ENCODE data around the gene RBM3. TPM values are rescaled to one million over a fixed set of nuclear protein-coding genes. Genes with fewer than 3 reads are reported as not detected.
"Not testable (repeated sequence)": the region's sequence is repeated elsewhere in the genome, so short reads cannot be mapped to it uniquely, and the experiment has no call there.

Gene RBM3
- total RNA-seq (192 TPM), polyA plus RNA-seq (213 TPM)
- long read RNA-seq, donor 1, transcript RBM3-203 (7 exons, 2,162 nt), result major isoform, 9 of 24 reads
- long read RNA-seq, donor 1, partial matches to known transcripts, result 14 of 24 reads
- long read RNA-seq, donor 1, other reads (novel, unspliced or antisense), result 0 of 24 reads
- long read RNA-seq, donor 2, transcript RBM3-203 (7 exons, 2,162 nt), result major isoform, 74 of 97 reads
- long read RNA-seq, donor 2, partial matches to known transcripts, result 11 of 97 reads
- long read RNA-seq, donor 2, other reads (novel, unspliced or antisense), result 6 of 97 reads
- long read RNA-seq, donor 3, transcript RBM3-203 (7 exons, 2,162 nt), result major isoform, 141 of 184 reads
- long read RNA-seq, donor 3, transcript RBM3-206 (3 exons, 947 nt), result minor isoform, 5 of 184 reads
- long read RNA-seq, donor 3, partial matches to known transcripts, result 18 of 184 reads
- long read RNA-seq, donor 3, other reads (novel, unspliced or antisense), result 6 of 184 reads
- long read RNA-seq, donor 4, transcript RBM3-203 (7 exons, 2,162 nt), result major isoform, 27 of 29 reads
- long read RNA-seq, donor 4, partial matches to known transcripts, result 0 of 29 reads
- long read RNA-seq, donor 4, other reads (novel, unspliced or antisense), result 0 of 29 reads
- long read RNA-seq, donor 5, transcript RBM3-203 (7 exons, 2,162 nt), result major isoform, 102 of 143 reads
- long read RNA-seq, donor 5, partial matches to known transcripts, result 15 of 143 reads
- long read RNA-seq, donor 5, other reads (novel, unspliced or antisense), result 17 of 143 reads
- long read RNA-seq, donor 6, transcript RBM3-203 (7 exons, 2,162 nt), result major isoform, 60 of 74 reads
- long read RNA-seq, donor 6, partial matches to known transcripts, result 12 of 74 reads
- long read RNA-seq, donor 6, other reads (novel, unspliced or antisense), result 0 of 74 reads
- long read RNA-seq, donor 7, transcript RBM3-203 (7 exons, 2,162 nt), result major isoform, 87 of 98 reads
- long read RNA-seq, donor 7, partial matches to known transcripts, result 5 of 98 reads
- long read RNA-seq, donor 7, other reads (novel, unspliced or antisense), result 0 of 98 reads
- long read RNA-seq, donor 8, transcript RBM3-203 (7 exons, 2,162 nt), result major isoform, 39 of 45 reads
- long read RNA-seq, donor 8, partial matches to known transcripts, result 0 of 45 reads
- long read RNA-seq, donor 8, other reads (novel, unspliced or antisense), result 0 of 45 reads
- long read RNA-seq, donor 9, transcript RBM3-203 (7 exons, 2,162 nt), result major isoform, 58 of 121 reads
- long read RNA-seq, donor 9, partial matches to known transcripts, result 52 of 121 reads
- long read RNA-seq, donor 9, other reads (novel, unspliced or antisense), result 6 of 121 reads
- long read RNA-seq, donor 10, transcript RBM3-203 (7 exons, 2,162 nt), result major isoform, 50 of 51 reads
- long read RNA-seq, donor 10, partial matches to known transcripts, result 0 of 51 reads
- long read RNA-seq, donor 10, other reads (novel, unspliced or antisense), result 0 of 51 reads

GRCh38 chrX:48574270-48575266 is at the start of gene RBM3:
TSS of gene RBM3 (plus strand) at chrX:48574484. CDS start at chrX:48575181, 697 bp downstream.
- WGBS, result under 1% methylated on average over 71 of the region's 71 CpGs
- Histone ChIP-seq H3K9me3 (ENCODE audit: control insufficient read depth in 2 of 2, insufficient read depth in 1 of 2, low read length in 1 of 2) (no peaks in the 10 kb centered on the region), H3K27me3 (ENCODE audit: control insufficient read depth in 2 of 2, insufficient read depth in 1 of 2, low read length in 1 of 2) (no peaks in the 10 kb centered on the region), H3K27ac (ENCODE audit: low read depth in 1 of 2, low read length in 1 of 2) (peak within 1 kb of the TSS; percentile 93 to 100), H3K4me3 (ENCODE audit: low read length in 2 of 2) (peak within 1 kb of the TSS; percentile 63 to 78), H3K4me1 (ENCODE audit: control insufficient read depth in 2 of 2, insufficient read depth in 2 of 2, low read length in 2 of 2) (peaks cover 13% of the 10 kb centered on the region in 2 donors), H3K36me3 (ENCODE audit: control insufficient read depth in 2 of 2, insufficient read depth in 2 of 2, low read length in 1 of 2) (peaks cover 26 to 40% of the 10 kb centered on the region in 2 donors)
- DNase-seq (ENCODE audit: low read depth in 6 of 9, low spot score in 9 of 9), result peak; percentile 72 to 95 (median 87)

DNA sequence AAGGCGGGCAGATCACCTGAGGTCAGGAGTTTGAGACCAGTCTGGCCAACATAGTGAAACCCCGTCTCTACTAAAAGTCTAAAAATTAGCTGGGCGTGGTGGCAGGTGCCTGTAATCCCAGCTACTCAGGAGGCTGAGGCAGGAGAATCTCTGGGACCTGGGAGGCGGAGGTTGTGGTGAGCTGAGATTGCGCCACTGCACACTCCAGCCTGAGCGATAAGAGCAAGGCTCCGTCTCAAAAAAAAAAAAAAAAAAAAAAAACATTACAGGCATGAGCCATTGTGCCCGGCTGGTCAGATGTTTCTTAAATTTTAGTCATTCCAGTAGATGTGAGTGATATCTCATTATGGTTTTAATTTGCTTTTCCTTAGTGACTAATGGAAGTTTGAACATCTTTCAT is 48.4 kb upstream of the RBM3 start:
- not testable (repeated sequence) for DNase-seq (ENCODE audit: low read depth in 6 of 9, low spot score in 9 of 9); H3K9me3 ChIP-seq (ENCODE audit: control insufficient read depth in 2 of 2, insufficient read depth in 1 of 2, low read length in 1 of 2); H3K4me3 ChIP-seq (ENCODE audit: low read length in 2 of 2); H3K27me3 ChIP-seq (ENCODE audit: control insufficient read depth in 2 of 2, insufficient read depth in 1 of 2, low read length in 1 of 2); H3K27ac ChIP-seq (ENCODE audit: low read depth in 1 of 2, low read length in 1 of 2)
- WGBS, result over 99% methylated on average over 8 of the region's 8 CpGs
- H3K4me1 ChIP-seq (ENCODE audit: control insufficient read depth in 2 of 2, insufficient read depth in 2 of 2, low read length in 2 of 2), result peaks cover 0 to 10% of the 10 kb centered on the region in 2 donors
- H3K36me3 ChIP-seq (ENCODE audit: control insufficient read depth in 2 of 2, insufficient read depth in 2 of 2, low read length in 1 of 2), result peaks cover 12 to 20% of the 10 kb centered on the region in 2 donors

DNA sequence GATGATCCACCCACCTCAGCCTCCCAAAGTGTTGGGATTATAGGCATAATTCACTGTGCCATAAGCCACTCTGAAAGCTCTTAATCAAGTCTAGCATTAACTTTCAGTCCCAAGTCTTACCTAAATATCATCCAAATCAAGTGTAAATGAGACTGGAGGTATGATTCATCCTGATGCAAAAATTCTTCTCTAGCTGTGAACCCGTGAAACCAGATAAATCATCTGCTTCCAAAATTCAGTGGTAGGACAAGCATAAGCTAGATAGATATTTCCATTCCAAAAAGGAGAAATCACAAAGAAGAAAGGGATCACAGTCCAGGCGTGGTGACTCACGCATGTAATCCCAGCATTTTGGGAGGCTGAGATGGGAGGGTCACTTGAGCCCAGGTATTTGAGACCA is 43.5 kb upstream of the RBM3 start:
- peaks cover 12 to 20% of the 10 kb centered on the region in 2 donors for H3K36me3 ChIP-seq (ENCODE audit: control insufficient read depth in 2 of 2, insufficient read depth in 2 of 2, low read length in 1 of 2)
- no peak for DNase-seq (ENCODE audit: low read depth in 6 of 9, low spot score in 9 of 9)
- H3K9me3 ChIP-seq (ENCODE audit: control insufficient read depth in 2 of 2, insufficient read depth in 1 of 2, low read length in 1 of 2), result no peaks in the 10 kb centered on the region
- no peaks in the 10 kb centered on the region for H3K27me3 ChIP-seq (ENCODE audit: control insufficient read depth in 2 of 2, insufficient read depth in 1 of 2, low read length in 1 of 2)
- no peak overlapping the region for H3K4me3 ChIP-seq (ENCODE audit: low read length in 2 of 2)
- H3K27ac ChIP-seq (ENCODE audit: low read depth in 1 of 2, low read length in 1 of 2), result no peak overlapping the region
- 95% methylated on average over 3 of the region's 3 CpGs for WGBS
- H3K4me1 ChIP-seq (ENCODE audit: control insufficient read depth in 2 of 2, insufficient read depth in 2 of 2, low read length in 2 of 2), result no peaks in the 10 kb centered on the region

- Histone ChIP-seq H3K4me3 (ENCODE audit: low read length in 2 of 2) (no peak overlapping the region), H3K36me3 (ENCODE audit: control insufficient read depth in 2 of 2, insufficient read depth in 2 of 2, low read length in 1 of 2) (peaks cover 12 to 20% of the 10 kb centered on the region in 2 donors), H3K27ac (ENCODE audit: low read depth in 1 of 2, low read length in 1 of 2) (no peak overlapping the region), H3K9me3 (ENCODE audit: control insufficient read depth in 2 of 2, insufficient read depth in 1 of 2, low read length in 1 of 2) (no peaks in the 10 kb centered on the region), H3K4me1 (ENCODE audit: control insufficient read depth in 2 of 2, insufficient read depth in 2 of 2, low read length in 2 of 2) (no peaks in the 10 kb centered on the region), H3K27me3 (ENCODE audit: control insufficient read depth in 2 of 2, insufficient read depth in 1 of 2, low read length in 1 of 2) (no peaks in the 10 kb centered on the region)
- 95% methylated on average over 5 of the region's 5 CpGs for WGBS
- DNase-seq (ENCODE audit: low read depth in 6 of 9, low spot score in 9 of 9), result no peak
Observed at GRCh38 chrX:48531358-48531959, 42.8 kb upstream of the RBM3 start.

GRCh38 chrX:48532161-48532560 is 42.1 kb upstream of the RBM3 start:
- no peak overlapping the region for H3K27ac ChIP-seq (ENCODE audit: low read depth in 1 of 2, low read length in 1 of 2)
- WGBS, result 96% methylated on average over 1 of the region's 1 CpG
- H3K4me1 ChIP-seq (ENCODE audit: control insufficient read depth in 2 of 2, insufficient read depth in 2 of 2, low read length in 2 of 2), result no peaks in the 10 kb centered on the region

GRCh38 chrX:48533165-48533564 is 41.1 kb upstream of the RBM3 start:
- Histone ChIP-seq H3K4me3 (ENCODE audit: low read length in 2 of 2) (no peak overlapping the region), H3K27me3 (ENCODE audit: control insufficient read depth in 2 of 2, insufficient read depth in 1 of 2, low read length in 1 of 2) (no peaks in the 10 kb centered on the region), H3K36me3 (ENCODE audit: control insufficient read depth in 2 of 2, insufficient read depth in 2 of 2, low read length in 1 of 2) (peaks cover 6 to 7% of the 10 kb centered on the region in 2 donors), H3K4me1 (ENCODE audit: control insufficient read depth in 2 of 2, insufficient read depth in 2 of 2, low read length in 2 of 2) (no peaks in the 10 kb centered on the region), H3K9me3 (ENCODE audit: control insufficient read depth in 2 of 2, insufficient read depth in 1 of 2, low read length in 1 of 2) (no peaks in the 10 kb centered on the region), H3K27ac (ENCODE audit: low read depth in 1 of 2, low read length in 1 of 2) (no peak overlapping the region)
- DNase-seq (ENCODE audit: low read depth in 6 of 9, low spot score in 9 of 9), result no peak
- WGBS, result 93% methylated on average over 3 of the region's 3 CpGs

More at GRCh38 chrX:48532161-48532560, 42.1 kb upstream of the RBM3 start:
- Histone ChIP-seq H3K9me3 (ENCODE audit: control insufficient read depth in 2 of 2, insufficient read depth in 1 of 2, low read length in 1 of 2) (no peaks in the 10 kb centered on the region), H3K36me3 (ENCODE audit: control insufficient read depth in 2 of 2, insufficient read depth in 2 of 2, low read length in 1 of 2) (peaks cover 9 to 13% of the 10 kb centered on the region in 2 donors), H3K4me3 (ENCODE audit: low read length in 2 of 2) (no peak overlapping the region), H3K27me3 (ENCODE audit: control insufficient read depth in 2 of 2, insufficient read depth in 1 of 2, low read length in 1 of 2) (no peaks in the 10 kb centered on the region)
- DNase-seq (ENCODE audit: low read depth in 6 of 9, low spot score in 9 of 9), result no peak

DNA sequence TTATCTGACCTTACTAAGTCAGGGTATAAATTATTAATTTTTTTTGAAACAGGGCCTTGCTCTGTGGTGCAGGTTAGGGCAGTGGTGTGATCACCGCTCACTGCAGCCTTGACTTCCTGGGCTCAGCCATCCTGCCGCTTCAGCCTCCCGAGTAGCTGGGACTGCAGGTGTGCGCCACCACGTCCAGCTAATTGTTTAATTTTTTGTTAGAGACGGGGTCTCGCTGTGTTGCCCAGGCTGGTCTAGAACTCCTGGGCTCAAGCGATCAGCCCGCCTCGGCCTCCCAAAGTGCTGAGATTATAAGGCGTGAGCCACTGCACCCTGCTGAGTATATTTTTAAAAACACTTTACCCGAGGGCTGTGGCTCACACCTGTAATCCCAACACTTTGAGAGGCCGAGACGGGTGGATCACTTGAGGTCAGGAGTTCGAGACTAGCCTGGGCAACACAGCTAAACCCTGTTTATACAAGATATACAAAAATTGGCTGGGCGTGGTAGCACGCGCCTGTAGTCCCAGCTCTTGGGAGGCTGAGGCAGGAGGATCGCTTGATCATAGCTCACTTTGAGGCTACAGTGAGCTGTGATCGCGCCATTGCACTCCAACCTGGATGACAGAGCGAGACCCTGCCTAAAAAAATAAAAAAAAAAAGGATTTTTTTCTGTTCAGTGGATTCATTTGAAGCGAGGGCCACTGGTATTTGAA is 35.5 kb upstream of the RBM3 start:
- WGBS, result 90% methylated on average over 23 of the region's 23 CpGs
- no peak for DNase-seq (ENCODE audit: low read depth in 6 of 9, low spot score in 9 of 9)

More for the DNA sequence above, 35.5 kb upstream of the RBM3 start:
- Histone ChIP-seq H3K4me1 (ENCODE audit: control insufficient read depth in 2 of 2, insufficient read depth in 2 of 2, low read length in 2 of 2) (peaks cover 6 to 16% of the 10 kb centered on the region in 2 donors), H3K36me3 (ENCODE audit: control insufficient read depth in 2 of 2, insufficient read depth in 2 of 2, low read length in 1 of 2) (no peaks in the 10 kb centered on the region), H3K27ac (ENCODE audit: low read depth in 1 of 2, low read length in 1 of 2) (peak overlapping the region; percentile 58 to 81), H3K27me3 (ENCODE audit: control insufficient read depth in 2 of 2, insufficient read depth in 1 of 2, low read length in 1 of 2) (no peaks in the 10 kb centered on the region), H3K9me3 (ENCODE audit: control insufficient read depth in 2 of 2, insufficient read depth in 1 of 2, low read length in 1 of 2) (peaks cover 0 to 5% of the 10 kb centered on the region in 2 donors), H3K4me3 (ENCODE audit: low read length in 2 of 2) (peak overlapping the region in 1 of 2 donors; percentile 27)
